Body of pancreas (tissue), 4 donors: ENCODE data around the gene TMEM40.

ENCODE experiments used
- POLR2A ChIP-seq, 3 donors: fragments of 450-650 bp; IDR thresholded peaks; one replicate each; pipeline ENCODE4 v1.6.1; 2016; ENCODE audit warnings: antibody characterized with exemption in 3 of 3, mild to moderate bottlenecking in 2 of 3
- TF ChIP-seq, protein P1 (sequence below), 7 experiments: fragments of 450-650 bp in 4 of 7; fragments of 200-600 bp in 3 of 7; sonication (generic) in 3 of 7; IDR thresholded peaks; one replicate each; pipeline ENCODE4 v1.5.1; 2016 to 2019; ENCODE audit warnings: antibody characterized with exemption in 7 of 7

DNA sequence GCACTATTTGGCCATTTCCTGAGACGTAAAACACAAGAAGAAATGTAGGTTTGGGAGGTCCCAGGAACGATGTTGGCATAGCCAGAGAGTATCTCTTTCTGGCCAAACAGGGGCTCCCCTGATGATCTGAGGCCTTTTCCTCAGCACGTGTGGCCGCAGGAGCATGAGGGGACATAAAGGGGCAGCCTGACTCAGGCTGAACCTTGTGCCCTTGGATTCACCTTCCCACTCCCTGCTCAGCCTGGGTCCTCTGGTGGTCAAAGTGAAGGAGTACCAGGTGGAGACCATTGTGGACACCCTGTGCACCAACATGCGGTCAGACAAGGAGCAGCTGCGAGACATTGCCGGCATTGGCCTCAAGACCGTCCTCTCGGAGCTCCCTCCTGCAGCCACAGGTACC is 48.0 kb upstream of the TMEM40 start:
- TF ChIP-seq, protein P1, sequence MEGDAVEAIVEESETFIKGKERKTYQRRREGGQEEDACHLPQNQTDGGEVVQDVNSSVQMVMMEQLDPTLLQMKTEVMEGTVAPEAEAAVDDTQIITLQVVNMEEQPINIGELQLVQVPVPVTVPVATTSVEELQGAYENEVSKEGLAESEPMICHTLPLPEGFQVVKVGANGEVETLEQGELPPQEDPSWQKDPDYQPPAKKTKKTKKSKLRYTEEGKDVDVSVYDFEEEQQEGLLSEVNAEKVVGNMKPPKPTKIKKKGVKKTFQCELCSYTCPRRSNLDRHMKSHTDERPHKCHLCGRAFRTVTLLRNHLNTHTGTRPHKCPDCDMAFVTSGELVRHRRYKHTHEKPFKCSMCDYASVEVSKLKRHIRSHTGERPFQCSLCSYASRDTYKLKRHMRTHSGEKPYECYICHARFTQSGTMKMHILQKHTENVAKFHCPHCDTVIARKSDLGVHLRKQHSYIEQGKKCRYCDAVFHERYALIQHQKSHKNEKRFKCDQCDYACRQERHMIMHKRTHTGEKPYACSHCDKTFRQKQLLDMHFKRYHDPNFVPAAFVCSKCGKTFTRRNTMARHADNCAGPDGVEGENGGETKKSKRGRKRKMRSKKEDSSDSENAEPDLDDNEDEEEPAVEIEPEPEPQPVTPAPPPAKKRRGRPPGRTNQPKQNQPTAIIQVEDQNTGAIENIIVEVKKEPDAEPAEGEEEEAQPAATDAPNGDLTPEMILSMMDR (IDR thresholded peaks at IDR 0.05), result no peak
- no peak for TF ChIP-seq POLR2A (IDR thresholded peaks at IDR 0.05)
